IMR-90 (cell line): ENCODE results near the gene GRIN2A. TPM values are rescaled to one million over a fixed set of nuclear protein-coding genes. Genes with fewer than 3 reads are reported as not detected.

Experiments used
- ATAC-seq: fragments of 200-7000 bp; cut with Tn5 transposase; 2 replicates; pipeline ENCODE4 v1.9.1; 2020; ENCODE audit warnings: low read depth, mild to moderate bottlenecking, moderate library complexity
- BruUV-seq: library from RNA; stranded (reverse); fragments of 400-500 nt; replicated peaks from 2 replicates; lab custom pipeline; 2021; lab: Mats Ljungman, UMichigan
- CTCF ChIA-PET: fragments of 300-600 bp; formaldehyde crosslinking; extraction: SDS; loops from one replicate; lab custom pipeline; 2021; ENCODE audit warnings: antibody characterized with exemption; lab: Yijun Ruan, JAX
- POLR2A ChIA-PET: fragments of 300-600 bp; sonication (Branson Sonifier 250); formaldehyde crosslinking; loops from one replicate; lab custom pipeline; 2022; ENCODE audit warnings: antibody characterized with exemption; ENCODE audit not compliant: unreplicated experiment; lab: Charles Lee
- DNase-seq: peaks from one replicate; pipeline ENCODE4 v3.0.0; 2013
- H2AFZ ChIP-seq: replicated peaks from 2 replicates; pipeline ENCODE3; 2013; ENCODE audit warnings: low read length, mild to moderate bottlenecking; ENCODE audit not compliant: poor library complexity
- H2AK5ac ChIP-seq: 2 replicates; pipeline ENCODE4 v1.6.1; 2013; ENCODE audit warnings: low read depth, low read length, inconsistent platforms
- H2AK9ac ChIP-seq: replicated peaks from 2 replicates; pipeline ENCODE3; 2013; ENCODE audit warnings: mild to moderate bottlenecking, low read depth, low read length, moderate library complexity; ENCODE audit not compliant: poor library complexity
- H2BK120ac ChIP-seq: 2 replicates; pipeline ENCODE4 v1.6.1; 2013; ENCODE audit warnings: low read depth, low read length, inconsistent platforms
- H2BK15ac ChIP-seq: 3 replicates; pipeline ENCODE4 v1.6.1; 2013; ENCODE audit warnings: low read depth, low read length, inconsistent platforms
- H2BK20ac ChIP-seq: 2 replicates; pipeline ENCODE4 v1.6.1; 2013; ENCODE audit warnings: low read depth, mild to moderate bottlenecking, inconsistent platforms, low read length, moderate library complexity
- H2BK5ac ChIP-seq: 2 replicates; pipeline ENCODE4 v1.6.1; 2013; ENCODE audit warnings: mild to moderate bottlenecking, low read depth, low read length, inconsistent platforms; ENCODE audit not compliant: poor library complexity, severe bottlenecking
- H3K14ac ChIP-seq: replicated peaks from 2 replicates; pipeline ENCODE4 v1.6.1; 2013; ENCODE audit warnings: low read depth, low read length, inconsistent platforms
- H3K18ac ChIP-seq: 2 replicates; pipeline ENCODE4 v1.6.1; 2013; ENCODE audit warnings: low read depth, low read length, control low read depth
- H3K23ac ChIP-seq: 2 replicates; pipeline ENCODE4 v1.6.1; 2013; ENCODE audit warnings: low read depth, low read length, inconsistent platforms
- H3K27ac ChIP-seq: 2 replicates; pipeline ENCODE4 v1.5.1; 2013; ENCODE audit warnings: mild to moderate bottlenecking, control low read depth, low read length; ENCODE audit not compliant: insufficient read depth
- H3K27me3 ChIP-seq: 2 replicates; pipeline ENCODE4 v1.6.1; 2013; ENCODE audit warnings: low read length; ENCODE audit not compliant: control insufficient read depth, insufficient read depth
- H3K36me3 ChIP-seq: 2 replicates; pipeline ENCODE4 v1.6.1; 2013; ENCODE audit warnings: low read length, mixed read lengths; ENCODE audit not compliant: control insufficient read depth, insufficient read depth
- H3K4ac ChIP-seq: 2 replicates; pipeline ENCODE4 v1.6.1; 2013; ENCODE audit warnings: low read depth, low read length, inconsistent platforms
- H3K4me1 ChIP-seq: 2 replicates; pipeline ENCODE4 v1.6.1; 2013; ENCODE audit warnings: low read length, mixed read lengths; ENCODE audit not compliant: control insufficient read depth, insufficient read depth
- H3K4me2 ChIP-seq: 2 replicates; pipeline ENCODE4 v1.6.1; 2013; ENCODE audit warnings: low read depth, mild to moderate bottlenecking, control low read depth, low read length, moderate library complexity
- H3K4me3 ChIP-seq: 2 replicates; pipeline ENCODE4 v1.5.1; 2013; ENCODE audit warnings: low read depth, mild to moderate bottlenecking, control low read depth, low read length, moderate library complexity; ENCODE audit not compliant: insufficient read depth
- H3K56ac ChIP-seq: 2 replicates; pipeline ENCODE4 v1.6.1; 2013; ENCODE audit warnings: low read length, inconsistent platforms; ENCODE audit not compliant: insufficient read depth; ENCODE audit errors: extremely low read depth
- H3K79me1 ChIP-seq, 2 experiments: 2 replicates each; pipeline ENCODE4 v1.6.1; 2013; ENCODE audit warnings: low read length in 2 of 2, inconsistent platforms in 1 of 2, low read depth in 1 of 2
- H3K9ac ChIP-seq: 2 replicates; pipeline ENCODE4 v1.6.1; 2013; ENCODE audit warnings: low read depth, low read length, control low read depth
- H3K9me1 ChIP-seq: 2 replicates; pipeline ENCODE4 v1.6.1; 2013; ENCODE audit warnings: low read length, inconsistent platforms; ENCODE audit not compliant: insufficient read depth
- H3K9me3 ChIP-seq: 2 replicates; pipeline ENCODE4 v1.6.1; 2013; ENCODE audit warnings: low read length; ENCODE audit not compliant: control insufficient read depth, insufficient read depth
- H4K20me1 ChIP-seq: 2 replicates; pipeline ENCODE4 v1.6.1; 2013; ENCODE audit warnings: low read length, inconsistent platforms; ENCODE audit not compliant: insufficient read depth
- H4K5ac ChIP-seq: 2 replicates; pipeline ENCODE4 v1.6.1; 2013; ENCODE audit warnings: mild to moderate bottlenecking, low read depth, low read length, control low read depth
- H4K8ac ChIP-seq, 2 experiments: 2 replicates each; pipeline ENCODE4 v1.6.1; 2013; ENCODE audit warnings: low read depth in 2 of 2, low read length in 2 of 2, control low read depth in 1 of 2, inconsistent platforms in 1 of 2
- H4K91ac ChIP-seq: 2 replicates; pipeline ENCODE4 v1.6.1; 2013; ENCODE audit warnings: low read depth, low read length, inconsistent platforms; ENCODE audit not compliant: insufficient read depth
- BHLHE40 ChIP-seq: fragments of 150-350 bp; IDR thresholded peaks from 2 replicates; pipeline ENCODE4 v1.6.1; 2016; ENCODE audit warnings: mild to moderate bottlenecking, low read depth, low read length
- CEBPB ChIP-seq: IDR thresholded peaks from 2 replicates; pipeline ENCODE4 v1.6.1; 2012; ENCODE audit warnings: low read depth, low read length, improper control_type of control experiment
- CHD1 ChIP-seq: IDR thresholded peaks from 2 replicates; pipeline ENCODE4 v1.6.1; 2012; ENCODE audit warnings: low read depth, low read length, improper control_type of control experiment
- FOS ChIP-seq: fragments of 150-350 bp; IDR thresholded peaks from 2 replicates; pipeline ENCODE4 v1.6.1; 2016; ENCODE audit warnings: low read depth, low read length
- MAFK ChIP-seq: IDR thresholded peaks from 2 replicates; pipeline ENCODE4 v1.6.1; 2012; ENCODE audit warnings: low read depth, low read length, improper control_type of control experiment
- MAZ ChIP-seq: IDR thresholded peaks from 2 replicates; pipeline ENCODE4 v1.6.1; 2012; ENCODE audit warnings: low read depth, mild to moderate bottlenecking, low read length, improper control_type of control experiment, moderate library complexity, borderline replicate concordance
- MXI1 ChIP-seq: IDR thresholded peaks from 2 replicates; pipeline ENCODE4 v1.6.1; 2012; ENCODE audit warnings: low read depth, mild to moderate bottlenecking, low read length, moderate library complexity, borderline replicate concordance
- NFE2L2 ChIP-seq: fragments of 150-350 bp; IDR thresholded peaks from 2 replicates; pipeline ENCODE4 v1.6.1; 2016; ENCODE audit warnings: low read depth, mild to moderate bottlenecking, low read length
- POLR2A ChIP-seq: IDR thresholded peaks from 2 replicates; pipeline ENCODE4 v1.6.1; 2012; ENCODE audit warnings: mild to moderate bottlenecking, low read depth, low read length
- RAD21 ChIP-seq: IDR thresholded peaks from 2 replicates; pipeline ENCODE4 v1.6.1; 2012; ENCODE audit warnings: low read length, improper control_type of control experiment
- RCOR1 ChIP-seq: IDR thresholded peaks from 2 replicates; pipeline ENCODE4 v1.6.1; 2012; ENCODE audit warnings: mild to moderate bottlenecking, low read length, improper control_type of control experiment; ENCODE audit not compliant: insufficient replicate concordance
- RFX5 ChIP-seq: IDR thresholded peaks from 2 replicates; pipeline ENCODE4 v1.8.0; 2012; ENCODE audit warnings: low read depth, mild to moderate bottlenecking, low read length, moderate library complexity
- SMC3 ChIP-seq: fragments of 150-350 bp; IDR thresholded peaks from 2 replicates; pipeline ENCODE4 v1.6.1; 2016; ENCODE audit warnings: low read depth, mild to moderate bottlenecking, antibody characterized with exemption, low read length, moderate library complexity
- WGBS, 2 experiments: methylation state at CpG; one replicate each; pipeline versions ENCODE4 v1.1.5 to v1.1.7; 2013; ENCODE audit warnings: missing lambda C conversion rate in 2 of 2; ENCODE audit not compliant: insufficient read length in 1 of 2; ENCODE audit errors: extremely low coverage in 2 of 2; 5-methylcytosine and 5-hydroxymethylcytosine counted together
- dilution Hi-C: fragments of 300-500 bp; cut with HindIII; formaldehyde crosslinking; loops from one replicate; pipeline ENCODE4 v1.14.3; 2018; ENCODE audit warnings: low sequenced_read_pairs; ENCODE audit not compliant: unreplicated experiment
- in situ Hi-C: fragments of 300-500 bp; cut with MboI; formaldehyde crosslinking; loops from 3 replicates; pipeline ENCODE4 v1.14.3; 2019; ENCODE audit warnings: low sequenced_read_pairs, inconsistent platforms, mixed read lengths
- intact Hi-C: fragments of 100-400 bp; cut with micrococcal nuclease; formaldehyde crosslinking; loops from 2 replicates; pipeline ENCODE4 v1.10.0; 2022
- polyA plus RNA-seq, 3 experiments: library from polyadenylated mRNA; depleted of rRNA; stranded (reverse); fragments of >200 nt; gene quantifications; 2 replicates each; pipeline ENCODE4 v1.2.3, GENCODE V29; 2012; ENCODE audit warnings: low replicate concordance in 1 of 3
- total RNA-seq: library from RNA; depleted of rRNA; stranded (reverse); fragments of >200 nt; gene quantifications from 2 replicates; pipeline ENCODE4 v1.2.3, GENCODE V29; 2012
- TF ChIP-seq, protein P1 (sequence below): fragments of 150-350 bp; IDR thresholded peaks from 2 replicates; pipeline ENCODE4 v1.6.1; 2017; ENCODE audit warnings: mild to moderate bottlenecking, antibody characterized with exemption, low read length, low read depth
- TF ChIP-seq, protein P2 (sequence below): conservative IDR thresholded peaks from 2 replicates; pipeline ENCODE4 v1.5.1; 2012; ENCODE audit warnings: mild to moderate bottlenecking, low read depth, low read length, improper control_type of control experiment
- TF ChIP-seq, protein P3 (sequence below): fragments of 150-350 bp; IDR thresholded peaks from 2 replicates; pipeline ENCODE4 v1.6.1; 2016; ENCODE audit warnings: low read depth, mild to moderate bottlenecking, low read length, moderate library complexity, borderline replicate concordance

GRIN2A gene
- total and polyA plus RNA-seq, 2 of the 4 experiments (the other 2 are of a cell fraction) = under 0.01 TPM; not detected in 1

DNA sequence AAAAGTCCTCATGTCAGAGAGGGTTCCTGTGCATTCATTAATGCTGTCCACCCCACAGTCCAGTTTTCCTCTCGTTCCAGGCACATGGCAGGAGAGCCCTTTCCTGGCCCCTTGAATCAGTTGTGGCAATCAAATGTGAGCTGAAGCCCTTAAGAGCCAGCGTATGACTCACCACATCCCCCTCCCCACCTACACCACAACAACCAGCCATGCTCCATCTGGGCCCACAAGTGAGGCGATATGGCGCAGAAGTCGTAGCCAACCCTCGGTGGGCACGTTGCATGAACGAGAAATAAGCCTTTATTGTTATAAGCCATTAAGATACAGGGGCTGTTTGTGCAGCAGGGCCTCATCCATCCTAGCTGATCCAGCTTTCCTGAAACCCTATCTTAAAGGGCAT is 28.2 kb downstream of the GRIN2A start:
- WGBS, 2 experiments = 47% methylated on average over 2 of the region's 8 CpGs; no CpG with 5 or more reads in 1 of the 2 experiments
- Histone ChIP-seq H3K14ac (no peak overlapping the region), H2AK9ac (no peak overlapping the region), H4K5ac (no peak overlapping the region), H4K20me1 (no peaks in the 10 kb centered on the region), H3K79me1 (no peaks in the 10 kb centered on the region), H3K9me3 (peaks cover 15% of the 10 kb centered on the region), H2BK5ac (no peak overlapping the region), H3K4me2 (no peak overlapping the region), H3K27me3 (no peaks in the 10 kb centered on the region), H4K8ac (no peak overlapping the region), H3K4ac (no peak overlapping the region), H3K23ac (no peak overlapping the region), H3K27ac (no peak overlapping the region), H2BK20ac (no peak overlapping the region), H2BK120ac (no peak overlapping the region), H3K18ac (no peak overlapping the region), H3K9ac (no peak overlapping the region), H2BK15ac (no peak overlapping the region), H4K91ac (no peak overlapping the region), H2AFZ (no peak overlapping the region), H3K56ac (no peak overlapping the region), H2AK5ac (no peak overlapping the region), H3K36me3 (no peaks in the 10 kb centered on the region), H3K9me1 (no peaks in the 10 kb centered on the region), H3K4me1 (no peaks in the 10 kb centered on the region), H3K4me3 (no peak overlapping the region)
- CTCF ChIA-PET = no interaction called here
- dilution Hi-C loops (no loop called here), intact Hi-C loops (no loop called here), in situ Hi-C loops (no loop called here)
- ATAC-seq (no peak), DNase-seq (no peak)
- POLR2A ChIA-PET = no interaction called here
- BruUV-seq = no TSS peak
- TF ChIP-seq SMC3 (no peak), RAD21 (no peak), RFX5 (no peak), MAFK (no peak), NFE2L2 (no peak), FOS (no peak), RCOR1 (no peak), CHD1 (no peak), POLR2A (no peak), CEBPB (no peak), MXI1 (no peak), BHLHE40 (no peak), MAZ (no peak)
- TF ChIP-seq, protein P1, sequence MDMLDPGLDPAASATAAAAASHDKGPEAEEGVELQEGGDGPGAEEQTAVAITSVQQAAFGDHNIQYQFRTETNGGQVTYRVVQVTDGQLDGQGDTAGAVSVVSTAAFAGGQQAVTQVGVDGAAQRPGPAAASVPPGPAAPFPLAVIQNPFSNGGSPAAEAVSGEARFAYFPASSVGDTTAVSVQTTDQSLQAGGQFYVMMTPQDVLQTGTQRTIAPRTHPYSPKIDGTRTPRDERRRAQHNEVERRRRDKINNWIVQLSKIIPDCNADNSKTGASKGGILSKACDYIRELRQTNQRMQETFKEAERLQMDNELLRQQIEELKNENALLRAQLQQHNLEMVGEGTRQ = no peak
- TF ChIP-seq, protein P2, sequence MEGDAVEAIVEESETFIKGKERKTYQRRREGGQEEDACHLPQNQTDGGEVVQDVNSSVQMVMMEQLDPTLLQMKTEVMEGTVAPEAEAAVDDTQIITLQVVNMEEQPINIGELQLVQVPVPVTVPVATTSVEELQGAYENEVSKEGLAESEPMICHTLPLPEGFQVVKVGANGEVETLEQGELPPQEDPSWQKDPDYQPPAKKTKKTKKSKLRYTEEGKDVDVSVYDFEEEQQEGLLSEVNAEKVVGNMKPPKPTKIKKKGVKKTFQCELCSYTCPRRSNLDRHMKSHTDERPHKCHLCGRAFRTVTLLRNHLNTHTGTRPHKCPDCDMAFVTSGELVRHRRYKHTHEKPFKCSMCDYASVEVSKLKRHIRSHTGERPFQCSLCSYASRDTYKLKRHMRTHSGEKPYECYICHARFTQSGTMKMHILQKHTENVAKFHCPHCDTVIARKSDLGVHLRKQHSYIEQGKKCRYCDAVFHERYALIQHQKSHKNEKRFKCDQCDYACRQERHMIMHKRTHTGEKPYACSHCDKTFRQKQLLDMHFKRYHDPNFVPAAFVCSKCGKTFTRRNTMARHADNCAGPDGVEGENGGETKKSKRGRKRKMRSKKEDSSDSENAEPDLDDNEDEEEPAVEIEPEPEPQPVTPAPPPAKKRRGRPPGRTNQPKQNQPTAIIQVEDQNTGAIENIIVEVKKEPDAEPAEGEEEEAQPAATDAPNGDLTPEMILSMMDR = no peak
- TF ChIP-seq, protein P3, sequence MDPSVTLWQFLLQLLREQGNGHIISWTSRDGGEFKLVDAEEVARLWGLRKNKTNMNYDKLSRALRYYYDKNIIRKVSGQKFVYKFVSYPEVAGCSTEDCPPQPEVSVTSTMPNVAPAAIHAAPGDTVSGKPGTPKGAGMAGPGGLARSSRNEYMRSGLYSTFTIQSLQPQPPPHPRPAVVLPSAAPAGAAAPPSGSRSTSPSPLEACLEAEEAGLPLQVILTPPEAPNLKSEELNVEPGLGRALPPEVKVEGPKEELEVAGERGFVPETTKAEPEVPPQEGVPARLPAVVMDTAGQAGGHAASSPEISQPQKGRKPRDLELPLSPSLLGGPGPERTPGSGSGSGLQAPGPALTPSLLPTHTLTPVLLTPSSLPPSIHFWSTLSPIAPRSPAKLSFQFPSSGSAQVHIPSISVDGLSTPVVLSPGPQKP = no peak
